WTC11 (cell line): Measurements from ENCODE around the gene PRXL2C. TPM values are rescaled to one million over a fixed set of nuclear protein-coding genes. Genes with fewer than 3 reads are reported as not detected.
A peak's percentile ranks its signal among the peaks of the same experiment; 100 is the strongest.

Experiments
- ATAC-seq: fragments of 200-7000 bp; cut with Tn5 transposase; 2 replicates; pipeline ENCODE4 v1.10.0; 2021; ENCODE audit warnings: mild to moderate bottlenecking, moderate library complexity
- CTCF ChIA-PET: fragments of 300-600 bp; sonication (Branson Sonifier 250); formaldehyde crosslinking; loops from one replicate; lab custom pipeline; 2021; ENCODE audit warnings: antibody characterized with exemption; lab: Charles Lee
- POLR2A ChIA-PET: fragments of 350-600 bp; sonication (Branson Sonifier 250); formaldehyde crosslinking; loops from one replicate; lab custom pipeline; 2021; ENCODE audit warnings: antibody characterized with exemption; lab: Charles Lee
- DNase-seq: peaks from one replicate; pipeline ENCODE4 v3.0.0; 2021; ENCODE audit warnings: low spot score
- H3K27ac Mint-ChIP-seq: 2 replicates; pipeline ENCODE4 v1.8.0; 2021; ENCODE audit warnings: mixed read lengths
- H3K27me3 Mint-ChIP-seq: 2 replicates; pipeline ENCODE4 v1.8.0; 2021; ENCODE audit warnings: low read depth, mild to moderate bottlenecking, moderate library complexity, mixed read lengths
- H3K36me3 Mint-ChIP-seq: 2 replicates; pipeline ENCODE4 v1.8.0; 2021; ENCODE audit warnings: mixed read lengths
- H3K4me1 Mint-ChIP-seq: 2 replicates; pipeline ENCODE4 v1.8.0; 2022; ENCODE audit warnings: mixed read lengths
- H3K4me3 Mint-ChIP-seq: 2 replicates; pipeline ENCODE4 v1.8.0; 2021; ENCODE audit warnings: mild to moderate bottlenecking, moderate library complexity, mixed read lengths
- H3K9me3 Mint-ChIP-seq: 2 replicates; pipeline ENCODE4 v1.8.0; 2021; ENCODE audit warnings: mixed read lengths
- ARID4B ChIP-seq: sonication (generic); formaldehyde crosslinking; IDR thresholded peaks from 2 replicates; pipeline ENCODE4 v1.8.0; 2023; ENCODE audit warnings: missing genetic modification reagents, mild to moderate bottlenecking, borderline replicate concordance
- ATF3 ChIP-seq: sonication (generic); formaldehyde crosslinking; conservative IDR thresholded peaks from 2 replicates; pipeline ENCODE4 v1.8.1; 2022; ENCODE audit warnings: mild to moderate bottlenecking, missing genetic modification reagents
- CBFB ChIP-seq: sonication (generic); formaldehyde crosslinking; IDR thresholded peaks from 2 replicates; pipeline ENCODE4 v1.8.1; 2022; ENCODE audit warnings: mild to moderate bottlenecking, low read depth, missing genetic modification reagents
- CREM ChIP-seq: sonication (generic); formaldehyde crosslinking; IDR thresholded peaks from 2 replicates; pipeline ENCODE4 v1.8.1; 2022; ENCODE audit warnings: mild to moderate bottlenecking, missing genetic modification reagents, moderate library complexity
- E2F1 ChIP-seq: sonication (generic); formaldehyde crosslinking; IDR thresholded peaks from 2 replicates; pipeline ENCODE4 v1.8.0; 2022; ENCODE audit warnings: mild to moderate bottlenecking, missing genetic modification reagents
- E2F5 ChIP-seq: sonication (generic); formaldehyde crosslinking; IDR thresholded peaks from 2 replicates; pipeline ENCODE4 v1.8.1; 2022; ENCODE audit warnings: mild to moderate bottlenecking, moderate library complexity, missing genetic modification reagents
- ESRRA ChIP-seq: sonication (generic); formaldehyde crosslinking; IDR thresholded peaks from 2 replicates; pipeline ENCODE4 v1.8.1; 2022; ENCODE audit warnings: mild to moderate bottlenecking, missing genetic modification reagents, borderline replicate concordance
- ETV6 ChIP-seq: sonication (generic); formaldehyde crosslinking; IDR thresholded peaks from 2 replicates; pipeline ENCODE4 v1.8.1; 2022; ENCODE audit warnings: mild to moderate bottlenecking, missing genetic modification reagents
- FOXJ3 ChIP-seq: sonication (generic); formaldehyde crosslinking; IDR thresholded peaks from 2 replicates; pipeline ENCODE4 v1.9.0; 2021; ENCODE audit warnings: missing genetic modification reagents, mild to moderate bottlenecking, borderline replicate concordance
- FOXK1 ChIP-seq: sonication (generic); formaldehyde crosslinking; IDR thresholded peaks from 2 replicates; pipeline ENCODE4 v1.8.0; 2022; ENCODE audit warnings: mild to moderate bottlenecking, moderate library complexity, missing genetic modification reagents
- FOXP1 ChIP-seq: sonication (generic); formaldehyde crosslinking; IDR thresholded peaks from 2 replicates; pipeline ENCODE4 v1.8.0; 2022; ENCODE audit warnings: missing genetic modification reagents, mild to moderate bottlenecking, moderate library complexity, borderline replicate concordance
- GABPB1 ChIP-seq: sonication (generic); formaldehyde crosslinking; IDR thresholded peaks from 2 replicates; pipeline ENCODE4 v1.8.1; 2023; ENCODE audit warnings: mild to moderate bottlenecking, missing genetic modification reagents
- GTF2I ChIP-seq: fragments of 250-450 bp; sonication (Bioruptor Pico); conservative IDR thresholded peaks from 2 replicates; pipeline ENCODE4 v1.4.0; 2021; ENCODE audit warnings: mild to moderate bottlenecking
- HMGA2 ChIP-seq: fragments of 250-450 bp; sonication (Bioruptor Pico); IDR thresholded peaks from 2 replicates; pipeline ENCODE4 v1.4.0; 2021; ENCODE audit warnings: mild to moderate bottlenecking, moderate library complexity
- OVOL2 ChIP-seq: fragments of 250-450 bp; sonication (Bioruptor Pico); IDR thresholded peaks from 2 replicates; pipeline ENCODE4 v1.9.0; 2021; ENCODE audit warnings: mild to moderate bottlenecking, borderline replicate concordance
- PRDM15 ChIP-seq: sonication (generic); formaldehyde crosslinking; IDR thresholded peaks from 2 replicates; pipeline ENCODE4 v1.8.0; 2022; ENCODE audit warnings: missing genetic modification reagents
- SP1 ChIP-seq: sonication (generic); formaldehyde crosslinking; conservative IDR thresholded peaks from 2 replicates; pipeline ENCODE4 v1.8.1; 2022; ENCODE audit warnings: missing genetic modification reagents
- USF2 ChIP-seq: sonication (generic); formaldehyde crosslinking; IDR thresholded peaks from 2 replicates; pipeline ENCODE4 v1.8.1; 2023; ENCODE audit warnings: mild to moderate bottlenecking, missing genetic modification reagents, moderate library complexity
- ZBTB21 ChIP-seq: sonication (generic); formaldehyde crosslinking; IDR thresholded peaks from 2 replicates; pipeline ENCODE4 v1.8.1; 2023; ENCODE audit warnings: mild to moderate bottlenecking, missing genetic modification reagents, borderline replicate concordance
- ZNF232 ChIP-seq: sonication (generic); formaldehyde crosslinking; IDR thresholded peaks from 2 replicates; pipeline ENCODE4 v1.8.0; 2022; ENCODE audit warnings: mild to moderate bottlenecking, missing genetic modification reagents
- ZNF396 ChIP-seq: fragments of 250-450 bp; sonication (Bioruptor Pico); IDR thresholded peaks from 2 replicates; pipeline ENCODE4 v1.8.0; 2021; ENCODE audit warnings: mild to moderate bottlenecking, moderate library complexity, borderline replicate concordance
- ZNF423 ChIP-seq: fragments of 250-450 bp; sonication (Bioruptor Pico); IDR thresholded peaks from 2 replicates; pipeline ENCODE4 v2.1.2; 2022; ENCODE audit warnings: mild to moderate bottlenecking, moderate library complexity
- ZNF671 ChIP-seq: fragments of 250-450 bp; sonication (Bioruptor Pico); IDR thresholded peaks from 2 replicates; pipeline ENCODE4 v1.8.0; 2021; ENCODE audit warnings: mild to moderate bottlenecking
- total RNA-seq: library from RNA; stranded (reverse); gene quantifications from 3 replicates; pipeline ENCODE4 v1.2.3, GENCODE V29; 2021

PRXL2C gene
- total RNA-seq, 1 experiment from 2014 or later: 7.5 TPM

GRCh38 chr9:96620181-96620514, 35.0 kb downstream of the PRXL2C start:
- ATAC-seq (no peak), DNase-seq (no peak)
- Mint-ChIP-seq H3K4me3 (peak overlapping the region; percentile 83), H3K27ac (peak overlapping the region; percentile 96), H3K4me1 (peaks cover 45% of the 10 kb centered on the region), H3K36me3 (no peaks in the 10 kb centered on the region), H3K27me3 (peaks cover 10% of the 10 kb centered on the region), H3K9me3 (no peaks in the 10 kb centered on the region)
- POLR2A ChIA-PET: no interaction called here
- TF ChIP-seq ATF3 (no peak), USF2 (CRISPR knock-in tag) (no peak), FOXJ3 (CRISPR knock-in tag) (no peak), E2F5 (no peak), FOXK1 (CRISPR knock-in tag) (no peak), ZNF671 (CRISPR knock-in tag) (no peak), OVOL2 (CRISPR knock-in tag) (no peak), ESRRA (no peak), SP1 (CRISPR knock-in tag) (no peak), FOXP1 (CRISPR knock-in tag) (no peak), CBFB (CRISPR knock-in tag) (no peak)
- CTCF ChIA-PET: interaction anchor here (0.6 to 1.5 kb wide), 6 partner anchors 34 to 303 kb away, joined by 3 to 7 read pairs (median 4); no protein-coding TSS in a partner anchor

GRCh38 chr9:96619491-96620180, 35.5 kb downstream of the PRXL2C start, which contains the start of gene CDC14B:
Gene CDC14B (minus strand): TSS chr9:96619843. CDS start chr9:96619378, 465 bp downstream.
- DNase-seq (peak; percentile 96), ATAC-seq (peak; percentile 47)
- Mint-ChIP-seq H3K4me3 (peak within 1 kb of the TSS; percentile 83), H3K9me3 (no peaks in the 10 kb centered on the region), H3K36me3 (no peaks in the 10 kb centered on the region), H3K27ac (peak within 1 kb of the TSS; percentile 96), H3K27me3 (peaks cover 10% of the 10 kb centered on the region), H3K4me1 (peaks cover 49% of the 10 kb centered on the region)
- CTCF ChIA-PET: interaction anchor here (0.6 to 1.5 kb wide), 5 partner anchors 35 to 302 kb away, joined by 3 to 7 read pairs (median 4); no protein-coding TSS in a partner anchor
- POLR2A ChIA-PET: interaction anchor here (0.6 kb wide), 1 partner anchor 159 kb away, joined by 4 read pairs; no protein-coding TSS in a partner anchor
- TF ChIP-seq E2F1 (CRISPR knock-in tag): no peak
- TF ChIP-seq ZNF423 (CRISPR knock-in tag): peak; percentile 53; the same call in 1 of the 2 replicates
- TF ChIP-seq ZBTB21 (CRISPR knock-in tag): peak; percentile 98
- no peak for TF ChIP-seq ARID4B (CRISPR knock-in tag)
- no peak for TF ChIP-seq ZNF232 (CRISPR knock-in tag)
- no peak for TF ChIP-seq HMGA2 (CRISPR knock-in tag)
- no peak; the same call in 1 of the 2 replicates for TF ChIP-seq ETV6 (CRISPR knock-in tag)
- TF ChIP-seq ZNF396 (CRISPR knock-in tag): no peak
- TF ChIP-seq GABPB1 (CRISPR knock-in tag): no peak
- TF ChIP-seq OVOL2 (CRISPR knock-in tag): no peak
- peak; percentile 80; the same call in 1 of the 2 replicates for TF ChIP-seq CREM (CRISPR knock-in tag)
- no peak for TF ChIP-seq GTF2I (CRISPR knock-in tag)
- no peak for TF ChIP-seq PRDM15 (CRISPR knock-in tag)
